H1 (cell line): ENCODE measurements around the gene LBX2. TPM values are rescaled to one million over a fixed set of nuclear protein-coding genes. Genes with fewer than 3 reads are reported as not detected.

Source experiments
- CTCF ChIA-PET: fragments of 300-600 bp; sonication (Branson Sonifier 250); formaldehyde crosslinking; loops from one replicate; lab custom pipeline; 2021; ENCODE audit not compliant: partially characterized antibody; lab: Charles Lee
- POLR2A ChIA-PET: fragments of 300-600 bp; sonication (Branson Sonifier 250); formaldehyde crosslinking; loops from one replicate; lab custom pipeline; 2021; ENCODE audit warnings: inconsistent platforms; ENCODE audit not compliant: partially characterized antibody; lab: Charles Lee
- DNase-seq, 2 experiments: peaks; one replicate each; pipeline versions ENCODE4 v3.0.0 to v3.0.0-alpha.2; 2010 to 2022; ENCODE audit warnings: low spot score in 2 of 2, low read depth in 1 of 2, mixed read lengths in 1 of 2
- FAIRE-seq: peaks from 2 replicates; lab custom pipeline; 2011; peaks lifted over from hg19 to GRCh38; lab: Jason Lieb, UNC
- H2AFZ ChIP-seq: 2 replicates; pipeline ENCODE4 v1.8.1; 2012; ENCODE audit warnings: low read length, inconsistent platforms
- H2AK5ac ChIP-seq: 2 replicates; pipeline ENCODE4 v1.6.1; 2013; ENCODE audit warnings: low read depth, low read length
- H2BK120ac ChIP-seq: replicated peaks from 2 replicates; pipeline ENCODE3; 2013; ENCODE audit warnings: low read depth, low read length, inconsistent platforms
- H2BK12ac ChIP-seq: 2 replicates; pipeline ENCODE4 v1.6.1; 2013; ENCODE audit warnings: low read depth, low read length
- H2BK15ac ChIP-seq: 2 replicates; pipeline ENCODE4 v1.6.1; 2013; ENCODE audit warnings: low read length
- H2BK20ac ChIP-seq: 2 replicates; pipeline ENCODE4 v1.6.1; 2013; ENCODE audit warnings: low read length
- H2BK5ac ChIP-seq: 2 replicates; pipeline ENCODE4 v1.6.1; 2013; ENCODE audit warnings: low read depth, low read length
- H3K14ac ChIP-seq: 2 replicates; pipeline ENCODE4 v1.6.1; 2013; ENCODE audit warnings: inconsistent platforms; ENCODE audit not compliant: insufficient read length
- H3K18ac ChIP-seq: 2 replicates; pipeline ENCODE4 v1.6.1; 2013; ENCODE audit warnings: low read length; ENCODE audit errors: extremely low read depth
- H3K23ac ChIP-seq: 2 replicates; pipeline ENCODE4 v1.6.1; 2013; ENCODE audit warnings: inconsistent platforms; ENCODE audit not compliant: insufficient read length
- H3K23me2 ChIP-seq: 2 replicates; pipeline ENCODE4 v1.6.1; 2013; ENCODE audit warnings: low read depth, low read length
- H3K27ac ChIP-seq: 2 replicates; pipeline ENCODE4 v1.6.1; 2011; ENCODE audit warnings: low read depth, low read length, inconsistent platforms
- H3K27me3 ChIP-seq, 4 experiments: replicated peaks in 1 of 4; 1 replicate in 1 of 4; 2 replicates in 3 of 4; pipeline versions ENCODE4 v1.6.1 to v1.8.1; 2011 to 2013; ENCODE audit warnings: low read length in 3 of 4, mild to moderate bottlenecking in 3 of 4, inconsistent platforms in 2 of 4, mixed read lengths in 2 of 4, moderate library complexity in 1 of 4; ENCODE audit not compliant: control insufficient read depth in 3 of 4, insufficient read depth in 3 of 4; ENCODE audit errors: extremely low read depth in 1 of 4
- H3K36me3 ChIP-seq, 4 experiments: 2 replicates each; pipeline versions ENCODE4 v1.6.1 to v1.8.1; 2011 to 2013; ENCODE audit warnings: mild to moderate bottlenecking in 4 of 4, low read length in 3 of 4, moderate library complexity in 2 of 4, control low read depth in 1 of 4, inconsistent platforms in 1 of 4; ENCODE audit not compliant: insufficient read depth in 4 of 4, control insufficient read depth in 2 of 4
- H3K4ac ChIP-seq: replicated peaks from 2 replicates; pipeline ENCODE3; 2013; ENCODE audit warnings: low read length, low read depth, mixed read lengths, inconsistent platforms; ENCODE audit not compliant: insufficient read length
- H3K4me1 ChIP-seq, 4 experiments: replicated peaks in 1 of 4; 1 replicate in 1 of 4; 2 replicates in 3 of 4; pipeline versions ENCODE4 v1.6.1 to v1.8.1; 2011 to 2013; ENCODE audit warnings: low read length in 3 of 4, inconsistent platforms in 2 of 4, mixed read lengths in 1 of 4; ENCODE audit not compliant: insufficient read depth in 4 of 4, control insufficient read depth in 3 of 4
- H3K4me2 ChIP-seq, 2 experiments: 2 replicates each; pipeline versions ENCODE4 v1.6.1 to v1.8.1; 2011 to 2013; ENCODE audit warnings: low read depth in 2 of 2, low read length in 2 of 2, control low read depth in 1 of 2, inconsistent platforms in 1 of 2, mild to moderate bottlenecking in 1 of 2; ENCODE audit not compliant: insufficient read depth in 1 of 2
- H3K4me3 ChIP-seq, 4 experiments: fragments of 200-600, 300-600 bp in 1 of 4; sonication (generic), shearing (Covaris generic), sonication (Bioruptor Twin) in 1 of 4; 2 replicates each; pipeline versions ENCODE4 v1.5.1 to v1.8.1; 2011 to 2016; ENCODE audit warnings: low read length in 4 of 4, low read depth in 3 of 4, control low read depth in 2 of 4, inconsistent platforms in 2 of 4, mild to moderate bottlenecking in 2 of 4, mixed read lengths in 1 of 4, moderate library complexity in 1 of 4; ENCODE audit not compliant: insufficient read depth in 2 of 4; ENCODE audit errors: extremely low read depth in 1 of 4
- H3K56ac ChIP-seq: replicated peaks from 2 replicates; pipeline ENCODE3; 2013; ENCODE audit warnings: low read depth, mild to moderate bottlenecking, mixed read lengths, low read length, inconsistent platforms; ENCODE audit not compliant: insufficient read length
- H3K79me1 ChIP-seq: 2 replicates; pipeline ENCODE4 v1.6.1; 2013; ENCODE audit warnings: low read depth, low read length, control low read depth
- H3K79me2 ChIP-seq, 2 experiments: 2 replicates each; pipeline versions ENCODE4 v1.6.1 to v1.8.1; 2012 to 2013; ENCODE audit warnings: low read length in 2 of 2, mild to moderate bottlenecking in 2 of 2, inconsistent platforms in 1 of 2; ENCODE audit not compliant: insufficient read depth in 2 of 2, control insufficient read depth in 1 of 2
- H3K9ac ChIP-seq, 4 experiments: replicated peaks in 1 of 4; 1 replicate in 1 of 4; 2 replicates in 3 of 4; pipeline versions ENCODE4 v1.6.1 to v1.8.1; 2011 to 2013; ENCODE audit warnings: low read depth in 3 of 4, low read length in 3 of 4, control low read depth in 2 of 4, mild to moderate bottlenecking in 2 of 4, moderate library complexity in 2 of 4, inconsistent platforms in 1 of 4; ENCODE audit errors: extremely low read depth in 1 of 4
- H3K9me3 ChIP-seq, 2 experiments: 2 replicates each; pipeline versions ENCODE4 v1.6.1 to v1.8.1; 2012 to 2013; ENCODE audit warnings: mild to moderate bottlenecking in 2 of 2, moderate library complexity in 2 of 2, control low read depth in 1 of 2, inconsistent platforms in 1 of 2, low read depth in 1 of 2, low read length in 1 of 2, mixed read lengths in 1 of 2; ENCODE audit not compliant: insufficient read depth in 2 of 2
- H4K20me1 ChIP-seq, 2 experiments: replicated peaks in 1 of 2; 2 replicates each; pipeline versions ENCODE3 to v1.8.1; 2011 to 2013; ENCODE audit warnings: inconsistent platforms in 2 of 2, low read length in 2 of 2, mild to moderate bottlenecking in 1 of 2; ENCODE audit not compliant: insufficient read depth in 2 of 2, control insufficient read depth in 1 of 2
- H4K5ac ChIP-seq: 2 replicates; pipeline ENCODE4 v1.6.1; 2013; ENCODE audit warnings: low read length, low read depth, mixed read lengths, inconsistent platforms; ENCODE audit not compliant: insufficient read length
- H4K8ac ChIP-seq: 2 replicates; pipeline ENCODE4 v1.8.0; 2013; ENCODE audit warnings: mild to moderate bottlenecking, moderate library complexity, low read length, inconsistent platforms; ENCODE audit not compliant: insufficient read depth; ENCODE audit errors: extremely low read depth
- H4K91ac ChIP-seq: replicated peaks from 2 replicates; pipeline ENCODE3; 2013; ENCODE audit warnings: low read length, mixed read lengths, inconsistent platforms; ENCODE audit not compliant: insufficient read length
- RXRA ChIP-seq: IDR thresholded peaks from 2 replicates; pipeline ENCODE4 v1.6.1; 2011; ENCODE audit warnings: low read depth, mild to moderate bottlenecking, low read length, moderate library complexity; ENCODE audit not compliant: insufficient read depth
- WGBS, 2 experiments: shearing (Covaris generic) in 1 of 2; methylation state at CpG; one replicate each; pipeline versions ENCODE4 v1.1.6 to v1.1.7; 2013 to 2015; ENCODE audit warnings: low lambda C conversion rate in 2 of 2, mixed read lengths in 2 of 2, inconsistent platforms in 1 of 2, low coverage in 1 of 2, missing lambda C conversion rate in 1 of 2; ENCODE audit not compliant: insufficient replicate concordance in 2 of 2, insufficient coverage in 1 of 2, insufficient read length in 1 of 2; ENCODE audit errors: extremely low coverage in 1 of 2, missing lambda C conversion rate in 1 of 2; 5-methylcytosine and 5-hydroxymethylcytosine counted together
- polyA plus RNA-seq, 7 experiments: library from polyadenylated mRNA; depleted of rRNA in 3 of 7; stranded (reverse) in 5 of 7; unstranded in 2 of 7; fragments of >200 nt in 5 of 7; fragments of 200-250 nt in 2 of 7; gene quantifications; 1 replicate in 5 of 7; 2 replicates in 1 of 7; 4 replicates in 1 of 7; pipeline versions ENCODE4 v1.2.1 to v1.2.3, GENCODE V29; 2011 to 2013; ENCODE audit warnings: missing spikeins in 2 of 7, mixed read lengths in 2 of 7
- total RNA-seq: library from RNA; stranded (reverse); fragmentation: NEBNext Ultra II Directional; extraction: Animal tissue kit (Norgen Biotek cat#: 25700); gene quantifications from 2 replicates; pipeline ENCODE4 v1.2.1, GENCODE V29; 2021

The LBX2 gene
- total and polyA plus RNA-seq, 2 of the 8 experiments (the other 6 are each of a cell fraction or from before 2014, with no cell fraction given) = 0.27 TPM; not detected in 1

- Histone ChIP-seq H2AFZ (peak overlapping the region; percentile 43; the same call in 1 of the 2 replicates), H4K20me1 (no peaks in the 10 kb centered on the region), H3K79me2 (peaks cover 0 to 9% of the 10 kb centered on the region in 2 experiments; a peak in 1 of 4 replicates), H2AK5ac (0 out of 2 replicates have a peak overlapping the region, but pooled peaks have one; percentile 13), H3K9me3 (no peaks in the 10 kb centered on the region), H2BK12ac (no peak overlapping the region), H2BK15ac (peak overlapping the region; percentile 37; the same call in 1 of the 2 replicates), H3K14ac (no peak overlapping the region), H3K4me3 (peak overlapping the region; percentile 64 to 84 (median 84)), H2BK20ac (no peak overlapping the region), H3K4me2 (peak overlapping the region; percentile 91 to 93), H2BK5ac (peak overlapping the region; percentile 94), H3K18ac (peak overlapping the region; percentile 34; the same call in 1 of the 2 replicates), H3K4me1 (peaks cover 0 to 10% (median 2%) of the 10 kb centered on the region in 4 experiments; a peak in 5 of 7 replicates), H3K36me3 (peaks cover 0 to 11% (median 1%) of the 10 kb centered on the region in 4 experiments; a peak in 3 of 8 replicates), H3K27ac (peak overlapping the region; percentile 95), H2BK120ac (no peak overlapping the region), H4K5ac (peak overlapping the region; percentile 71), H3K9ac (peak overlapping the region; percentile 68 to 93 (median 91)), H3K56ac (peak overlapping the region; percentile 65), H3K27me3 (no peaks in the 10 kb centered on the region), H3K23ac (no peak overlapping the region), H3K4ac (no peak overlapping the region), H3K23me2 (peaks cover 16% of the 10 kb centered on the region; the same call in 1 of the 2 replicates), H4K8ac (peak overlapping the region; percentile 96), H3K79me1 (no peaks in the 10 kb centered on the region; the same call in 1 of the 2 replicates), H4K91ac (peak overlapping the region; percentile 81)
- no peak for FAIRE-seq
- 2% methylated on average over 29 of the region's 46 CpGs; no CpG with 5 or more reads in 1 of the 2 experiments for WGBS, 2 experiments
- DNase-seq = peak in 1 of 2 experiments; percentile 88
- ChIA-PET POLR2A (interaction anchor here (0.7 to 10.5 kb wide), 19 partner anchors 9 to 276 kb away, joined by 3 to 89 read pairs (median 5); partner anchors contain the start of genes C2orf81, CCDC142, MRPL53 and MTHFD2), CTCF (interaction anchor here (0.8 to 10.5 kb wide), 8 partner anchors 11 to 191 kb away, joined by 3 to 86 read pairs (median 9); partner anchors contain the start of genes CCDC142, MRPL53 and TTC31)
- TF ChIP-seq RXRA = no peak
Measured at GRCh38 chr2:74457549-74458131, 41.8 kb downstream of the LBX2 start.
